ENCODE results near the gene CABP1.
"Not testable (repeated sequence)": the region's sequence is repeated elsewhere in the genome, so short reads cannot be mapped to it uniquely, and the experiment has no call there.

CABP1 gene

GRCh38 chr12:120666571-120667390 is 26.4 kb downstream of the CABP1 start:
- no peak for DNase-seq (ENCODE audit: low read depth in 1 of 2, low spot score in 1 of 2)

GRCh38 chr12:120668091-120668867 is 27.9 kb downstream of the CABP1 start:
- DNase-seq (ENCODE audit: low read depth in 1 of 2, low spot score in 1 of 2): no peak

- DNase-seq (ENCODE audit: low read depth in 1 of 2, low spot score in 1 of 2): no peak
Observed at GRCh38 chr12:120668868-120669840, 28.7 kb downstream of the CABP1 start.

GRCh38 chr12:120670237-120670636 is 29.8 kb downstream of the CABP1 start:
- DNase-seq (ENCODE audit: low read depth in 1 of 2, low spot score in 1 of 2): not testable (repeated sequence)

GRCh38 chr12:120670667-120671066 is 30.2 kb downstream of the CABP1 start:
- no peak for DNase-seq (ENCODE audit: low read depth in 1 of 2, low spot score in 1 of 2)

GRCh38 chr12:120674097-120674636 is 33.7 kb downstream of the CABP1 start:
- no peak for DNase-seq (ENCODE audit: low read depth in 1 of 2, low spot score in 1 of 2)

GRCh38 chr12:120677765-120678473 is 37.5 kb downstream of the CABP1 start:
- no peak for DNase-seq (ENCODE audit: low read depth in 1 of 2, low spot score in 1 of 2)

- DNase-seq (ENCODE audit: low read depth in 1 of 2, low spot score in 1 of 2): no peak
Observed at GRCh38 chr12:120678572-120678971, 38.1 kb downstream of the CABP1 start.

GRCh38 chr12:120680165-120680738 is 39.8 kb downstream of the CABP1 start:
- no peak for DNase-seq (ENCODE audit: low read depth in 1 of 2, low spot score in 1 of 2)

- no peak for DNase-seq (ENCODE audit: low read depth in 1 of 2, low spot score in 1 of 2)
Observed at GRCh38 chr12:120684523-120684932, 44.1 kb downstream of the CABP1 start.

- DNase-seq (ENCODE audit: low read depth in 1 of 2, low spot score in 1 of 2): no peak
Observed at GRCh38 chr12:120685522-120685921, 45.1 kb downstream of the CABP1 start.

GRCh38 chr12:120686151-120686689 is 45.8 kb downstream of the CABP1 start:
- peak; percentile 90 to 95 for DNase-seq (ENCODE audit: low read depth in 1 of 2, low spot score in 1 of 2)

GRCh38 chr12:120686690-120687577 is 46.5 kb downstream of the CABP1 start, which contains the start of gene MLEC:
Gene MLEC, plus strand, starts transcription at chr12:120687149. Its CDS starts 148 bp downstream, at chr12:120687297.
- DNase-seq (ENCODE audit: low read depth in 1 of 2, low spot score in 1 of 2): peak; percentile 97 to 100

GRCh38 chr12:120687578-120688289 is 47.3 kb downstream of the CABP1 start:
- peak in 1 of 2 donors; percentile 8 for DNase-seq (ENCODE audit: low read depth in 1 of 2, low spot score in 1 of 2)

GRCh38 chr12:120688527-120689071 is 48.2 kb downstream of the CABP1 start:
- no peak for DNase-seq (ENCODE audit: low read depth in 1 of 2, low spot score in 1 of 2)

- no peak for DNase-seq (ENCODE audit: low read depth in 1 of 2, low spot score in 1 of 2)
Observed at GRCh38 chr12:120689397-120690082, 49.1 kb downstream of the CABP1 start.

- no peak for DNase-seq (ENCODE audit: low read depth in 1 of 2, low spot score in 1 of 2)
Observed at GRCh38 chr12:120690083-120690450, 49.6 kb downstream of the CABP1 start.

Measured in activated T-helper 1 cell treated with anti-CD3 and anti-CD28 coated beads, Interleukin-2, amount 50 U/mL, for 16 hours (primary cell).